WERI-Rb-1 (cell line): ENCODE results near the gene AMPH.

Experiments used
- DNase-seq: peaks from one replicate; pipeline ENCODE4 v3.0.0-alpha.2; 2020
- H3K27ac ChIP-seq: fragments of 250-450 bp; sonication (Bioruptor Pico); 2 replicates; pipeline ENCODE4 v1.5.1; 2020; ENCODE audit warnings: mild to moderate bottlenecking, moderate library complexity
- H3K27me3 ChIP-seq: fragments of 250-450 bp; sonication (Bioruptor Pico); 2 replicates; pipeline ENCODE4 v1.5.1; 2021; ENCODE audit warnings: mild to moderate bottlenecking, low read depth, moderate library complexity; ENCODE audit not compliant: insufficient read depth, severe bottlenecking
- H3K36me3 ChIP-seq: fragments of 250-450 bp; sonication (Bioruptor Pico); 2 replicates; pipeline ENCODE4 v1.5.1; 2020; ENCODE audit warnings: mild to moderate bottlenecking, moderate library complexity
- H3K4me3 ChIP-seq: 2 replicates; pipeline ENCODE4 v1.5.1; 2011; ENCODE audit warnings: low read depth, mild to moderate bottlenecking, control low read depth, low read length
- H3K9me3 ChIP-seq: fragments of 250-450 bp; sonication (Bioruptor Pico); 2 replicates; pipeline ENCODE4 v1.5.1; 2021; ENCODE audit warnings: mild to moderate bottlenecking, moderate library complexity; ENCODE audit not compliant: severe bottlenecking
- TF ChIP-seq, protein P1 (sequence below): IDR thresholded peaks from 2 replicates; pipeline ENCODE4 v1.5.1; 2011; ENCODE audit warnings: low read depth, mild to moderate bottlenecking, control low read depth, inconsistent platforms, low read length

The AMPH gene

DNA sequence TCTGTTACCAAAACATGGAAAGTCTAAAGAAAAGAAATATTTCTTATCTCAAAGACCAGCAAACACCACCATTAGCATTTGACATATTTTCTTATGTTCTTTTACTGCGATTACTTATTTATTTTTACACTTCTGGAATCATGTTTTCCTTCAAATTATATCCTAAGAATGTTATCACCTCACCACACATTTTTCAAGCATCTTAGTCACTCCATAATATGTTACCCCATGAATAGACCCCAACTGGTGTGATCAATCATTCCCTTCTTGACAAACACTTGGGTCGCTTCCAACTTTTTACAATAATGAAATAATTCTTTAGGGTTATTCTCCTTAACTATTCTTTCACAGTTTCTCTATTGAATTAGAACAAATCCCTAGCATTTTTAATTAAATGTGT, 67.4 kb downstream of the AMPH start:
- Histone ChIP-seq H3K27ac (no peak overlapping the region), H3K27me3 (no peaks in the 10 kb centered on the region), H3K36me3 (no peaks in the 10 kb centered on the region), H3K9me3 (no peaks in the 10 kb centered on the region), H3K4me3 (no peak overlapping the region)
- DNase-seq: no peak
- TF ChIP-seq, protein P1, sequence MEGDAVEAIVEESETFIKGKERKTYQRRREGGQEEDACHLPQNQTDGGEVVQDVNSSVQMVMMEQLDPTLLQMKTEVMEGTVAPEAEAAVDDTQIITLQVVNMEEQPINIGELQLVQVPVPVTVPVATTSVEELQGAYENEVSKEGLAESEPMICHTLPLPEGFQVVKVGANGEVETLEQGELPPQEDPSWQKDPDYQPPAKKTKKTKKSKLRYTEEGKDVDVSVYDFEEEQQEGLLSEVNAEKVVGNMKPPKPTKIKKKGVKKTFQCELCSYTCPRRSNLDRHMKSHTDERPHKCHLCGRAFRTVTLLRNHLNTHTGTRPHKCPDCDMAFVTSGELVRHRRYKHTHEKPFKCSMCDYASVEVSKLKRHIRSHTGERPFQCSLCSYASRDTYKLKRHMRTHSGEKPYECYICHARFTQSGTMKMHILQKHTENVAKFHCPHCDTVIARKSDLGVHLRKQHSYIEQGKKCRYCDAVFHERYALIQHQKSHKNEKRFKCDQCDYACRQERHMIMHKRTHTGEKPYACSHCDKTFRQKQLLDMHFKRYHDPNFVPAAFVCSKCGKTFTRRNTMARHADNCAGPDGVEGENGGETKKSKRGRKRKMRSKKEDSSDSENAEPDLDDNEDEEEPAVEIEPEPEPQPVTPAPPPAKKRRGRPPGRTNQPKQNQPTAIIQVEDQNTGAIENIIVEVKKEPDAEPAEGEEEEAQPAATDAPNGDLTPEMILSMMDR: no peak

DNA sequence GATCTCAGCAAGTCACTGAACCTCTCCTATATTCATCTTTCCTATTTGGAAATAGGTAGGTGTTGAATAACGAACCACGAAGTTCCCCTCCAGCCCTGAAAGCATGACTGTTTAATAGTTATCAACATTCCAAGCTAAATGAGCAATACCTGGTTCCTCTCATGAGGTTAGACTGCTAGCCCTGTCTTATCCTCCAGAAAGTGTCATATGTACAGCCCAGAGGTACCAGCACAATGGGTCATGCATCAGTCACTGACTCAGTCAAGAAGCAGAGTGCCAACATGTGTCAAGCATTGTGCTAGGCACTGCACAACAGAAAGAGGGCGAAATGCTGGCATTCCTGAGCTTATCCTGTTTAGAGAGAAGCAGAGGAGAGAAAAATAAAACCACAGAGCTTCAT, 70.0 kb downstream of the AMPH start:
- TF ChIP-seq, protein P1: no peak
- Histone ChIP-seq H3K4me3 (no peak overlapping the region), H3K27me3 (no peaks in the 10 kb centered on the region), H3K36me3 (no peaks in the 10 kb centered on the region), H3K27ac (no peak overlapping the region), H3K9me3 (no peaks in the 10 kb centered on the region)
- DNase-seq: no peak

DNA sequence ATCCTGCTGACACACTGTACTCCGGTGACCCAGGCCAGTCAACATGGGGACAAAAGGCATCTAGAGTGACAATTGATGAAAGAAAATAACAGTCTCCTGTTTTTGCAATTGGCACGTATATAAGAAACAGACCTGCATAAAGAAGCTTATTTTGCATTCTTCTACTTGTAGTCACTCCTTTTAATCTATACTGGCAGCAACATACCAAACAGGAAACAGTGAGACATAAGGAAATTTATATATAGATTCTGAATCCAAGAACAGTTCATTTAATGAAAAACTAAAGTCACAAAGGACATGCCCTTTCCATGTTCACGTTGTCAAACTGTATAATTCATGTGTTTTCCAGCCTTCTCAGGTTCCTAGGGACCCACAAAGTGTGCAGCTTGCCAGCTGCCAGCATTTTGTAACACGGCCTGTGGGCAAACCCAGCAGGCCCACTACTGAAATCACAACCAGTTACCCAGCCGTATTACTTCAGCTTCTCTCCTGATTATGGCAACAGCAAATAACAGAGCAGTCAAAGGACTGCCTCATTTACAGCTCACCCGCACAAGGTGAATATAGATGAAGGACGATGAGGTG, 72.3 kb downstream of the AMPH start:
- H3K36me3 ChIP-seq: no peaks in the 10 kb centered on the region
- TF ChIP-seq, protein P1: no peak
- DNase-seq: no peak
- H3K27me3 ChIP-seq: no peaks in the 10 kb centered on the region
- H3K4me3 ChIP-seq: no peak overlapping the region
- H3K9me3 ChIP-seq: no peaks in the 10 kb centered on the region
- no peak overlapping the region for H3K27ac ChIP-seq

DNA sequence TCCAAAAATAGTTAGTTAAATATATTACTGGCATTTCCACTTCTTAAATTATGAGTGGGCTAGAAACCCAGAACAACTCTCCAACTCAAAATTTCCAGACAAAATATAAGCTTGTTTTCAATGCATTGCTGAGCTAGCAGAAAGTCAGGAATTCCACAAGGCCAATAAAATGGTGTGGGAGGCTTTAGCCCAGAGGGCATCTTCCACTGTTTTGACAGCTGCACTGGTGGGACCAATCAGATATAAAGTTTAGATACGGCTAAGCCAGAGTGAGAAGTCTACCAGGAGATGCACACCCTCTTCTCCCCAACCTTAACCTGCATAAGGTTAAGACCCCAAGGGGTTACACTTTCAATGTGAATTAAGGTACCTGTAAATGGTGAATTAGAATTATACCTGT, 76.6 kb downstream of the AMPH start:
- Histone ChIP-seq H3K4me3 (no peak overlapping the region), H3K27me3 (no peaks in the 10 kb centered on the region), H3K27ac (no peak overlapping the region), H3K36me3 (no peaks in the 10 kb centered on the region), H3K9me3 (no peaks in the 10 kb centered on the region)
- TF ChIP-seq, protein P1: no peak
- DNase-seq: no peak

DNA sequence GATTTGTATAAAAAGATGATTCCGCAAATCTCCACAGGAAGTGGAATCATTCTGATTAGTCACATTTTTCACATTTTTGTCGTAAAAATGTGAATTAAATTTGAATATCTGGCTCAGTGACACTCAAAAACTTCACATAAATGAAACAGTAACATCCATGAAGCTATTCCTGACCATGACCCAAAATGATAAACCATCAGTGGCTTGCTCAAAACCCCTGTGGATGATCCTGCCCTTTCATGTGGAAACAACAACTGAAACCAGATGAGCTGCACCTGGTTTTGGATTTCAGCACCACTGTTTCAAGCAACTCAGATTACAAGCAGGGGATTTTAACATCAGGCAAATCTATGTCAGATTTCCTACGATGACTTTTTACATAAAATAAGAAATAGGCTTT, 80.3 kb downstream of the AMPH start:
- H3K4me3 ChIP-seq: no peak overlapping the region
- H3K27me3 ChIP-seq: no peaks in the 10 kb centered on the region
- TF ChIP-seq, protein P1: no peak
- no peaks in the 10 kb centered on the region for H3K9me3 ChIP-seq
- no peaks in the 10 kb centered on the region for H3K36me3 ChIP-seq
- DNase-seq: no peak
- no peak overlapping the region for H3K27ac ChIP-seq

DNA sequence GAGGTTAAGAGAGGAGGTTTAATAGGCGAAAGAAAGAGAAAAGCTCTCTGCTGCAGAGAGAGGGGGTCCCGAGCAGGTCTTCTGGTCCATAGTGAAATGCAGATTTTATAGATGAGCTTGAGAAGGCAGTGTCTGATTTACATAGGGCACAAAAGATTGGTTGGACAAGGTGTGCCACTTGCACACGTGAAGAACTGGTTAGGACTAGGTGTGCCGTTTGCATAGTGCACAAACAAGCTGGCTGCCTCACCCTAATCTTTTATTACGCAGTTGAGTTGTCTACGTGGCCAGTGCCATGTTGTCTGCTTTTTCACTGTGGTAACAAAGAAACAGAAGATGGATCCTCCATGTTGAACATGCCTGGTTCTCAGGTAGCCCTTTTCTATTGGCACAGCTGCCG, 82.6 kb downstream of the AMPH start:
- no peaks in the 10 kb centered on the region for H3K9me3 ChIP-seq

More for the DNA sequence above, 82.6 kb downstream of the AMPH start:
- Histone ChIP-seq H3K36me3 (no peaks in the 10 kb centered on the region), H3K4me3 (no peak overlapping the region), H3K27me3 (no peaks in the 10 kb centered on the region), H3K27ac (no peak overlapping the region)
- DNase-seq: no peak
- TF ChIP-seq, protein P1: no peak
